HepG2 (cell line): ENCODE data around the gene FIS1. TPM values are rescaled to one million over a fixed set of nuclear protein-coding genes. Genes with fewer than 3 reads are reported as not detected.

Source experiments
- BHLHE40 ChIP-seq: IDR thresholded peaks from 2 replicates; pipeline ENCODE4 v1.6.1; 2011; ENCODE audit warnings: low read length, improper control_type of control experiment
- CCDC6 ChIP-seq: sonication (generic); formaldehyde crosslinking; IDR thresholded peaks from 2 replicates; pipeline ENCODE4 v1.8.1; 2022; ENCODE audit warnings: mild to moderate bottlenecking, missing genetic modification reagents, moderate library complexity
- CREBL2 ChIP-seq: sonication (generic); formaldehyde crosslinking; IDR thresholded peaks from 2 replicates; pipeline ENCODE4 v1.8.1; 2023; ENCODE audit warnings: missing genetic modification reagents, mild to moderate bottlenecking, borderline replicate concordance
- KDM5B ChIP-seq: sonication (generic); formaldehyde crosslinking; IDR thresholded peaks from 2 replicates; pipeline ENCODE4 v1.4.0; 2020; ENCODE audit warnings: missing genetic modification reagents, mild to moderate bottlenecking, borderline replicate concordance
- KLF13 ChIP-seq: sonication (generic); formaldehyde crosslinking; IDR thresholded peaks from 2 replicates; pipeline ENCODE4 v1.4.0; 2020; ENCODE audit warnings: mild to moderate bottlenecking, missing genetic modification reagents
- MBD4 ChIP-seq: IDR thresholded peaks from 2 replicates; pipeline ENCODE4 v1.6.1; 2012; ENCODE audit warnings: low read length, inconsistent platforms, borderline replicate concordance
- SAFB2 ChIP-seq: sonication (generic); formaldehyde crosslinking; IDR thresholded peaks from 2 replicates; pipeline ENCODE4 v1.5.1; 2020; ENCODE audit warnings: missing genetic modification reagents, low read depth, mild to moderate bottlenecking, borderline replicate concordance
- SIX4 ChIP-seq: sonication (generic); formaldehyde crosslinking; IDR thresholded peaks from 2 replicates; pipeline ENCODE4 v1.4.0; 2020; ENCODE audit warnings: missing genetic modification reagents
- ZMAT5 ChIP-seq: sonication (generic); formaldehyde crosslinking; IDR thresholded peaks from 2 replicates; pipeline ENCODE4 v1.5.0; 2020; ENCODE audit warnings: mild to moderate bottlenecking, low read depth, missing genetic modification reagents, borderline replicate concordance
- ZNF333 ChIP-seq: sonication (generic); formaldehyde crosslinking; IDR thresholded peaks from 2 replicates; pipeline ENCODE4 v1.4.0; 2020; ENCODE audit warnings: mild to moderate bottlenecking, missing genetic modification reagents, borderline replicate concordance
- ZNF407 ChIP-seq: sonication (generic); formaldehyde crosslinking; IDR thresholded peaks from one replicate; pipeline ENCODE4 v1.5.1; 2020; ENCODE audit warnings: mild to moderate bottlenecking, missing genetic modification reagents; ENCODE audit errors: not compliant biosample characterization
- polyA plus RNA-seq, 8 experiments: library from polyadenylated mRNA; depleted of rRNA in 3 of 8; stranded (reverse) in 7 of 8; unstranded in 1 of 8; fragments of >200 nt; fragmentation: Illumina TruSeq in 4 of 8; extraction: Trizol in 4 of 8; gene quantifications; 2 replicates each; pipeline versions ENCODE4 v1.2.1 to v1.2.3, GENCODE V29; 2011 to 2016; ENCODE audit warnings: low read depth in 4 of 8, missing spikeins in 1 of 8, mixed read lengths in 1 of 8; ENCODE audit not compliant: insufficient read depth in 1 of 8
- total RNA-seq, 5 experiments: library from RNA; depleted of rRNA; stranded (reverse); fragments of >200 nt; fragmentation: Illumina TruSeq; extraction: Trizol; gene quantifications; 2 replicates each; pipeline ENCODE4 v1.2.3, GENCODE V29; 2016; ENCODE audit warnings: low read depth in 1 of 5
- TF ChIP-seq, protein P1 (sequence below): sonication (generic); formaldehyde crosslinking; IDR thresholded peaks from 2 replicates; pipeline ENCODE4 v1.5.0; 2020; ENCODE audit warnings: missing genetic modification reagents, mild to moderate bottlenecking, borderline replicate concordance
- TF ChIP-seq, protein P2 (sequence below): sonication (generic); formaldehyde crosslinking; IDR thresholded peaks from 2 replicates; pipeline ENCODE4 v1.4.0; 2020; ENCODE audit warnings: mild to moderate bottlenecking, missing genetic modification reagents, borderline replicate concordance

The FIS1 gene
- total and polyA plus RNA-seq, 2 of the 13 experiments (the other 11 are each of a cell fraction or from before 2014, with no cell fraction given), result 97.5 to 101 TPM

GRCh38 chr7:101218236-101219125 lies 26.4 kb downstream of the FIS1 start (continued):
- TF ChIP-seq, protein P1, sequence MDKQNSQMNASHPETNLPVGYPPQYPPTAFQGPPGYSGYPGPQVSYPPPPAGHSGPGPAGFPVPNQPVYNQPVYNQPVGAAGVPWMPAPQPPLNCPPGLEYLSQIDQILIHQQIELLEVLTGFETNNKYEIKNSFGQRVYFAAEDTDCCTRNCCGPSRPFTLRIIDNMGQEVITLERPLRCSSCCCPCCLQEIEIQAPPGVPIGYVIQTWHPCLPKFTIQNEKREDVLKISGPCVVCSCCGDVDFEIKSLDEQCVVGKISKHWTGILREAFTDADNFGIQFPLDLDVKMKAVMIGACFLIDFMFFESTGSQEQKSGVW (CRISPR knock-in tag), result no peak
- TF ChIP-seq KDM5B (peak; percentile 38; the same call in 1 of the 2 replicates), ZNF333 (peak; percentile 13; the same call in 1 of the 2 replicates), BHLHE40 (no peak), KLF13 (CRISPR knock-in tag) (no peak), CREBL2 (CRISPR knock-in tag) (no peak), ZNF407 (no peak), CCDC6 (no peak; the same call in 1 of the 2 replicates), MBD4 (no peak), ZMAT5 (no peak), SIX4 (CRISPR knock-in tag) (no peak), SAFB2 (CRISPR knock-in tag) (no peak; the same call in 1 of the 2 replicates)
- TF ChIP-seq, protein P2, sequence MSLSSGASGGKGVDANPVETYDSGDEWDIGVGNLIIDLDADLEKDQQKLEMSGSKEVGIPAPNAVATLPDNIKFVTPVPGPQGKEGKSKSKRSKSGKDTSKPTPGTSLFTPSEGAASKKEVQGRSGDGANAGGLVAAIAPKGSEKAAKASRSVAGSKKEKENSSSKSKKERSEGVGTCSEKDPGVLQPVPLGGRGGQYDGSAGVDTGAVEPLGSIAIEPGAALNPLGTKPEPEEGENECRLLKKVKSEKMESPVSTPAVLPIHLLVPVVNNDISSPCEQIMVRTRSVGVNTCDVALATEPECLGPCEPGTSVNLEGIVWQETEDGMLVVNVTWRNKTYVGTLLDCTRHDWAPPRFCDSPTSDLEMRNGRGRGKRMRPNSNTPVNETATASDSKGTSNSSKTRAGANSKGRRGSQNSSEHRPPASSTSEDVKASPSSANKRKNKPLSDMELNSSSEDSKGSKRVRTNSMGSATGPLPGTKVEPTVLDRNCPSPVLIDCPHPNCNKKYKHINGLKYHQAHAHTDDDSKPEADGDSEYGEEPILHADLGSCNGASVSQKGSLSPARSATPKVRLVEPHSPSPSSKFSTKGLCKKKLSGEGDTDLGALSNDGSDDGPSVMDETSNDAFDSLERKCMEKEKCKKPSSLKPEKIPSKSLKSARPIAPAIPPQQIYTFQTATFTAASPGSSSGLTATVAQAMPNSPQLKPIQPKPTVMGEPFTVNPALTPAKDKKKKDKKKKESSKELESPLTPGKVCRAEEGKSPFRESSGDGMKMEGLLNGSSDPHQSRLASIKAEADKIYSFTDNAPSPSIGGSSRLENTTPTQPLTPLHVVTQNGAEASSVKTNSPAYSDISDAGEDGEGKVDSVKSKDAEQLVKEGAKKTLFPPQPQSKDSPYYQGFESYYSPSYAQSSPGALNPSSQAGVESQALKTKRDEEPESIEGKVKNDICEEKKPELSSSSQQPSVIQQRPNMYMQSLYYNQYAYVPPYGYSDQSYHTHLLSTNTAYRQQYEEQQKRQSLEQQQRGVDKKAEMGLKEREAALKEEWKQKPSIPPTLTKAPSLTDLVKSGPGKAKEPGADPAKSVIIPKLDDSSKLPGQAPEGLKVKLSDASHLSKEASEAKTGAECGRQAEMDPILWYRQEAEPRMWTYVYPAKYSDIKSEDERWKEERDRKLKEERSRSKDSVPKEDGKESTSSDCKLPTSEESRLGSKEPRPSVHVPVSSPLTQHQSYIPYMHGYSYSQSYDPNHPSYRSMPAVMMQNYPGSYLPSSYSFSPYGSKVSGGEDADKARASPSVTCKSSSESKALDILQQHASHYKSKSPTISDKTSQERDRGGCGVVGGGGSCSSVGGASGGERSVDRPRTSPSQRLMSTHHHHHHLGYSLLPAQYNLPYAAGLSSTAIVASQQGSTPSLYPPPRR (CRISPR knock-in tag), result no peak
